Measurements from ENCODE around the gene RAB3B.

DNA sequence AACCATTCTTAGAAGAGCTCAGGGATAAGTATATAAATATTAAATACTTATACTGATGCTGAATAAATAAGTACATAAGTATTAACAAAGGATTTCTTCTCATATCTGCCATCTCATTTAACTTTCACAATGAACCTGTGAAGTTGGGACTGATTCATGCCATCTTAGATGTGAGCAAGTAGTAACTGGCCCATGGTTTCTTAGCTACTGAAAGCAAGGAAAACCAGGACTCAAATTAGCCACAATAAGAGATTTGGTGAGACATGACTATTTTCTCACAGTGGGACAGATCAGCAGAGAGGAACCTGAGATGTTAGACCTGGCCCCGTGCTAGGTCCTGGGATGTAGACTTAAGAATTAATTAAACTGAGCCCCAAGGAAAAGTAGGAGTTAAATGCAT is 8.2 kb upstream of the RAB3B start:
- TF ChIP-seq, protein P1, sequence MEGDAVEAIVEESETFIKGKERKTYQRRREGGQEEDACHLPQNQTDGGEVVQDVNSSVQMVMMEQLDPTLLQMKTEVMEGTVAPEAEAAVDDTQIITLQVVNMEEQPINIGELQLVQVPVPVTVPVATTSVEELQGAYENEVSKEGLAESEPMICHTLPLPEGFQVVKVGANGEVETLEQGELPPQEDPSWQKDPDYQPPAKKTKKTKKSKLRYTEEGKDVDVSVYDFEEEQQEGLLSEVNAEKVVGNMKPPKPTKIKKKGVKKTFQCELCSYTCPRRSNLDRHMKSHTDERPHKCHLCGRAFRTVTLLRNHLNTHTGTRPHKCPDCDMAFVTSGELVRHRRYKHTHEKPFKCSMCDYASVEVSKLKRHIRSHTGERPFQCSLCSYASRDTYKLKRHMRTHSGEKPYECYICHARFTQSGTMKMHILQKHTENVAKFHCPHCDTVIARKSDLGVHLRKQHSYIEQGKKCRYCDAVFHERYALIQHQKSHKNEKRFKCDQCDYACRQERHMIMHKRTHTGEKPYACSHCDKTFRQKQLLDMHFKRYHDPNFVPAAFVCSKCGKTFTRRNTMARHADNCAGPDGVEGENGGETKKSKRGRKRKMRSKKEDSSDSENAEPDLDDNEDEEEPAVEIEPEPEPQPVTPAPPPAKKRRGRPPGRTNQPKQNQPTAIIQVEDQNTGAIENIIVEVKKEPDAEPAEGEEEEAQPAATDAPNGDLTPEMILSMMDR (IDR thresholded peaks at IDR 0.05), result no peak
- TF ChIP-seq POLR2A (IDR thresholded peaks at IDR 0.05) (no peak), POLR2AphosphoS5 (IDR thresholded peaks at IDR 0.05) (no peak)

Measured in breast epithelium (tissue), 3 donors.